HG03442 (cell line): ENCODE results near the gene ROCK2.

Experiments used
- ATAC-seq: cut with Tn5 transposase; IDR thresholded peaks from one replicate; pipeline ENCODE4 v1.9.1; 2021; ENCODE audit warnings: mild to moderate bottlenecking, moderate library complexity; ENCODE audit not compliant: unreplicated experiment

The ROCK2 gene

GRCh38 chr2:11367170-11367730, 22.8 kb upstream of the ROCK2 start:
- no peak for ATAC-seq

GRCh38 chr2:11366326-11366741, 21.9 kb upstream of the ROCK2 start:
- ATAC-seq = no peak

GRCh38 chr2:11365096-11365879, 20.9 kb upstream of the ROCK2 start:
- no peak for ATAC-seq

- ATAC-seq = no peak
Measured at GRCh38 chr2:11364565-11364887, 20.1 kb upstream of the ROCK2 start.

GRCh38 chr2:11363868-11364564, 19.6 kb upstream of the ROCK2 start:
- no peak for ATAC-seq

- no peak for ATAC-seq
Measured at GRCh38 chr2:11359865-11360264, 15.4 kb upstream of the ROCK2 start.

- ATAC-seq = no peak
Measured at GRCh38 chr2:11357428-11357972, 13.1 kb upstream of the ROCK2 start.

GRCh38 chr2:11356764-11357163, 12.3 kb upstream of the ROCK2 start:
- ATAC-seq = no peak

GRCh38 chr2:11355194-11356053, 11.0 kb upstream of the ROCK2 start:
- no peak for ATAC-seq

- ATAC-seq = no peak
Measured at GRCh38 chr2:11354363-11355154, 10.1 kb upstream of the ROCK2 start.

GRCh38 chr2:11352781-11353537, 8.5 kb upstream of the ROCK2 start:
- ATAC-seq = no peak

GRCh38 chr2:11348209-11348749, 3.8 kb upstream of the ROCK2 start:
- no peak for ATAC-seq

- no peak for ATAC-seq
Measured at GRCh38 chr2:11347403-11347959, 3.0 kb upstream of the ROCK2 start.

- no peak for ATAC-seq
Measured at GRCh38 chr2:11346023-11346482, 1.6 kb upstream of the ROCK2 start.

- peak; percentile 35 for ATAC-seq
Measured at GRCh38 chr2:11344956-11345677, 681 bp upstream of the ROCK2 start.

GRCh38 chr2:11343650-11344341, 640 bp downstream of the ROCK2 start:
- peak; percentile 27 for ATAC-seq

GRCh38 chr2:11343368-11343649, 1.1 kb downstream of the ROCK2 start:
- ATAC-seq = peak; percentile 24
